Aorta (tissue), 5 donors: Measurements from ENCODE around the gene ABTB2. TPM values are rescaled to one million over a fixed set of nuclear protein-coding genes. Genes with fewer than 3 reads are reported as not detected.
A peak's percentile ranks its signal among the peaks of the same experiment; 100 is the strongest.

Experiments
- ATAC-seq: fragments of 200-7000 bp; cut with Tn5 transposase; one replicate; pipeline ENCODE4 v1.9.1; 2022; ENCODE audit warnings: moderate library complexity; ENCODE audit not compliant: low FRiP score
- DNase-seq, 2 donors: peaks; one replicate each; pipeline ENCODE4 v3.0.0-alpha.2; 2020
- H3K27ac ChIP-seq, 2 donors: one replicate each; pipeline ENCODE4 v1.5.1; 2013; ENCODE audit warnings: low read length in 2 of 2, mild to moderate bottlenecking in 2 of 2, moderate library complexity in 2 of 2, control low read depth in 1 of 2, inconsistent platforms in 1 of 2, low read depth in 1 of 2
- H3K27me3 ChIP-seq, 2 donors: one replicate each; pipeline ENCODE4 v1.6.1; 2013; ENCODE audit warnings: control low read depth in 1 of 2, low read length in 1 of 2, mild to moderate bottlenecking in 1 of 2, moderate library complexity in 1 of 2; ENCODE audit not compliant: insufficient read depth in 2 of 2, control insufficient read depth in 1 of 2
- H3K36me3 ChIP-seq, 2 donors: one replicate each; pipeline ENCODE4 v1.6.1; 2013; ENCODE audit warnings: control low read depth in 1 of 2, low read length in 1 of 2, mild to moderate bottlenecking in 1 of 2; ENCODE audit not compliant: insufficient read depth in 2 of 2, control insufficient read depth in 1 of 2
- H3K4me1 ChIP-seq, 2 donors: one replicate each; pipeline ENCODE4 v1.6.1; 2013; ENCODE audit warnings: low read length in 2 of 2, control low read depth in 1 of 2, mild to moderate bottlenecking in 1 of 2, moderate library complexity in 1 of 2; ENCODE audit not compliant: insufficient read depth in 2 of 2, control insufficient read depth in 1 of 2
- H3K4me3 ChIP-seq, 2 donors: one replicate each; pipeline ENCODE4 v1.5.1; 2013; ENCODE audit warnings: low read length in 2 of 2, control low read depth in 1 of 2, mild to moderate bottlenecking in 1 of 2
- H3K9me3 ChIP-seq: one replicate; pipeline ENCODE4 v1.6.1; 2013; ENCODE audit warnings: mild to moderate bottlenecking, low read length; ENCODE audit not compliant: control insufficient read depth
- WGBS, 2 donors: extraction: QIAGEN DNeasy Blood & Tissue Kit; methylation state at CpG; one replicate each; pipeline ENCODE4 v1.1.7; 2013; 5-methylcytosine and 5-hydroxymethylcytosine counted together
- intact Hi-C, 2 donors: fragments of 100-400 bp; cut with DNase I; formaldehyde crosslinking; loops; one replicate each; pipeline versions ENCODE4 v1.14.2 to v1.15.0; 2022
- polyA plus RNA-seq, 2 donors: library from polyadenylated mRNA; stranded (reverse); fragments of 200-250 nt; gene quantifications; one replicate each; pipeline ENCODE4 v1.2.3, GENCODE V29; 2013
- total RNA-seq, 2 donors: library from RNA; stranded (reverse); fragmentation: NEBNext Ultra II Directional; extraction: Animal tissue kit (Norgen Biotek cat#: 25700); gene quantifications; one replicate each; pipeline ENCODE4 v1.2.1, GENCODE V29; 2021
- donor health status: healthy with polysubstance abuse.
- donor health status: Bipolar disorder and iron deficiency.
- donor health status: DM: no; HTN: no; CAD: no.
- donor health status: DM: no; HTN: no; CAD: no.
- donor health status: DM: yes; HTN: yes; CAD: no.

Gene ABTB2
- total and polyA plus RNA-seq, 4 donors = 2.9 to 11.4 (median 6.9) TPM

GRCh38 chr11:34268906-34269430, 88.8 kb downstream of the ABTB2 start:
- DNase-seq = no peak
- Histone ChIP-seq H3K4me1 (no peaks in the 10 kb centered on the region), H3K9me3 (no peaks in the 10 kb centered on the region), H3K36me3 (no peaks in the 10 kb centered on the region), H3K27me3 (no peaks in the 10 kb centered on the region), H3K27ac (no peak overlapping the region), H3K4me3 (no peak overlapping the region)
- no peak for ATAC-seq
- 91 to 93% methylated on average over 6 of the region's 6 CpGs for WGBS, 2 donors
- intact Hi-C loops = no loop called here

GRCh38 chr11:34267417-34267816, 90.4 kb downstream of the ABTB2 start:
- WGBS, 2 donors = 57 to 61% methylated on average over 3 of the region's 3 CpGs
- intact Hi-C loops = no loop called here
- DNase-seq (no peak), ATAC-seq (no peak)
- Histone ChIP-seq H3K36me3 (no peaks in the 10 kb centered on the region), H3K4me3 (no peak overlapping the region), H3K27ac (peak overlapping the region in 1 of 2 donors; percentile 13), H3K4me1 (no peaks in the 10 kb centered on the region), H3K9me3 (no peaks in the 10 kb centered on the region), H3K27me3 (no peaks in the 10 kb centered on the region)

- Histone ChIP-seq H3K27me3 (no peaks in the 10 kb centered on the region), H3K4me3 (no peak overlapping the region), H3K9me3 (no peaks in the 10 kb centered on the region), H3K4me1 (no peaks in the 10 kb centered on the region), H3K36me3 (no peaks in the 10 kb centered on the region), H3K27ac (peak overlapping the region in 1 of 2 donors; percentile 13)
- no peak for ATAC-seq
- DNase-seq = peak; percentile 62 to 81
- 5 to 10% methylated on average over 11 of the region's 11 CpGs for WGBS, 2 donors
- intact Hi-C loops = no loop called here
Observed at GRCh38 chr11:34267013-34267412, 90.8 kb downstream of the ABTB2 start.

- Histone ChIP-seq H3K4me3 (no peak overlapping the region), H3K27ac (peak overlapping the region in 1 of 2 donors; percentile 54), H3K36me3 (no peaks in the 10 kb centered on the region), H3K4me1 (no peaks in the 10 kb centered on the region), H3K9me3 (no peaks in the 10 kb centered on the region), H3K27me3 (no peaks in the 10 kb centered on the region)
- DNase-seq (peak in 1 of 2 donors; percentile 63), ATAC-seq (peak; percentile 55)
- 39 to 40% methylated on average over 11 of the region's 11 CpGs for WGBS, 2 donors
- intact Hi-C loops = no loop called here
Observed at GRCh38 chr11:34266090-34266912, 91.5 kb downstream of the ABTB2 start.

- DNase-seq (no peak), ATAC-seq (no peak)
- WGBS, 2 donors = 69 to 71% methylated on average over 11 of the region's 11 CpGs
Observed at GRCh38 chr11:34264303-34265110, 93.3 kb downstream of the ABTB2 start.

GRCh38 chr11:34263441-34264091, 94.2 kb downstream of the ABTB2 start:
- 68 to 69% methylated on average over 7 of the region's 7 CpGs for WGBS, 2 donors
- Histone ChIP-seq H3K4me3 (no peak overlapping the region), H3K4me1 (no peaks in the 10 kb centered on the region), H3K27me3 (no peaks in the 10 kb centered on the region), H3K9me3 (no peaks in the 10 kb centered on the region), H3K27ac (no peak overlapping the region), H3K36me3 (no peaks in the 10 kb centered on the region)
- DNase-seq = peak; percentile 75 to 87
- intact Hi-C loops = loop anchor here in 1 of 2 donors (5.0 kb wide), 1 partner anchor 84 kb away; no protein-coding TSS in a partner anchor
- peak; percentile 61 for ATAC-seq

More at GRCh38 chr11:34264303-34265110, 93.3 kb downstream of the ABTB2 start:
- Histone ChIP-seq H3K9me3 (no peaks in the 10 kb centered on the region), H3K27ac (no peak overlapping the region), H3K4me3 (no peak overlapping the region), H3K27me3 (no peaks in the 10 kb centered on the region), H3K4me1 (no peaks in the 10 kb centered on the region), H3K36me3 (no peaks in the 10 kb centered on the region)
- intact Hi-C loops = loop anchor here in 1 of 2 donors (5.0 kb wide), 1 partner anchor 83 kb away; no protein-coding TSS in a partner anchor

GRCh38 chr11:34262531-34263081, 95.2 kb downstream of the ABTB2 start:
- no peak for ATAC-seq
- intact Hi-C loops = loop anchor here in 1 of 2 donors (5.0 kb wide), 1 partner anchor 85 kb away; no protein-coding TSS in a partner anchor

GRCh38 chr11:34261820-34262219, 96.0 kb downstream of the ABTB2 start:
- H3K27ac ChIP-seq = no peak overlapping the region
- H3K36me3 ChIP-seq = no peaks in the 10 kb centered on the region
- no peaks in the 10 kb centered on the region for H3K27me3 ChIP-seq
- 80 to 86% methylated on average over 1 of the region's 1 CpG for WGBS, 2 donors
- intact Hi-C loops = loop anchor here in 1 of 2 donors (5.0 kb wide), 1 partner anchor 85 kb away; no protein-coding TSS in a partner anchor
- H3K9me3 ChIP-seq = no peaks in the 10 kb centered on the region
- H3K4me1 ChIP-seq = no peaks in the 10 kb centered on the region
- no peak overlapping the region for H3K4me3 ChIP-seq
- ATAC-seq = no peak
- DNase-seq = no peak

More at GRCh38 chr11:34262531-34263081, 95.2 kb downstream of the ABTB2 start:
- H3K4me3 ChIP-seq = no peak overlapping the region
- H3K27ac ChIP-seq = no peak overlapping the region
- no peaks in the 10 kb centered on the region for H3K9me3 ChIP-seq
- 79 to 81% methylated on average over 8 of the region's 8 CpGs for WGBS, 2 donors
- no peak for DNase-seq
- no peaks in the 10 kb centered on the region for H3K36me3 ChIP-seq
- H3K4me1 ChIP-seq = no peaks in the 10 kb centered on the region
- H3K27me3 ChIP-seq = no peaks in the 10 kb centered on the region
